Endometrium (tissue), 2 donors: ENCODE data around the gene FAM20B.
"Not testable (repeated sequence)": the region's sequence is repeated elsewhere in the genome, so short reads cannot be mapped to it uniquely, and the experiment has no call there.

Experiments
- FAIRE-seq: peaks from 2 replicates; lab custom pipeline; 2012; peaks lifted over from hg19 to GRCh38; lab: Jason Lieb, UNC
- donor health status: control.
- donor health status: control.

Gene FAM20B

GRCh38 chr1:179025975-179026812 lies 500 bp downstream of the FAM20B start:
- FAIRE-seq = no peak

- FAIRE-seq = no peak
Measured at GRCh38 chr1:179026813-179027669, 1.3 kb downstream of the FAM20B start.

GRCh38 chr1:179029321-179029759 lies 3.6 kb downstream of the FAM20B start:
- no peak for FAIRE-seq

GRCh38 chr1:179030130-179030529 lies 4.4 kb downstream of the FAM20B start:
- FAIRE-seq = no peak

- FAIRE-seq = no peak
Measured at GRCh38 chr1:179030683-179031082, 5.0 kb downstream of the FAM20B start.

- FAIRE-seq = no peak
Measured at GRCh38 chr1:179031284-179031683, 5.6 kb downstream of the FAM20B start.

- no peak for FAIRE-seq
Measured at GRCh38 chr1:179031855-179032513, 6.3 kb downstream of the FAM20B start.

GRCh38 chr1:179034720-179035119 lies 9.0 kb downstream of the FAM20B start:
- no peak for FAIRE-seq

- no peak for FAIRE-seq
Measured at GRCh38 chr1:179036844-179037465, 11.3 kb downstream of the FAM20B start.

- FAIRE-seq = no peak
Measured at GRCh38 chr1:179038528-179039281, 13.0 kb downstream of the FAM20B start.

- FAIRE-seq = not testable (repeated sequence)
Measured at GRCh38 chr1:179039502-179040174, 13.9 kb downstream of the FAM20B start.

- not testable (repeated sequence) for FAIRE-seq
Measured at GRCh38 chr1:179040175-179040551, 14.5 kb downstream of the FAM20B start.

- no peak for FAIRE-seq
Measured at GRCh38 chr1:179042087-179042486, 16.4 kb downstream of the FAM20B start.

GRCh38 chr1:179042700-179043099 lies 17.0 kb downstream of the FAM20B start:
- no peak for FAIRE-seq

- no peak for FAIRE-seq
Measured at GRCh38 chr1:179043266-179043665, 17.6 kb downstream of the FAM20B start.

- no peak for FAIRE-seq
Measured at GRCh38 chr1:179043907-179044306, 18.2 kb downstream of the FAM20B start.

- no peak for FAIRE-seq
Measured at GRCh38 chr1:179046808-179047635, 21.3 kb downstream of the FAM20B start.

GRCh38 chr1:179047636-179047997 lies 21.9 kb downstream of the FAM20B start:
- no peak for FAIRE-seq

GRCh38 chr1:179048339-179049124 lies 22.8 kb downstream of the FAM20B start:
- FAIRE-seq = no peak
